Astrocyte of the spinal cord (primary cell): Measurements from ENCODE around the gene CLCN3.
"Not testable (repeated sequence)": the region's sequence is repeated elsewhere in the genome, so short reads cannot be mapped to it uniquely, and the experiment has no call there.

ENCODE experiments used
- DNase-seq: peaks from one replicate; pipeline ENCODE4 v3.0.0; 2011; ENCODE audit warnings: low read depth, low spot score
- H3K4me3 ChIP-seq: 2 replicates; pipeline ENCODE4 v1.5.1; 2011; ENCODE audit warnings: low read depth, mild to moderate bottlenecking, low read length, moderate library complexity
- CTCF ChIP-seq: IDR thresholded peaks from 2 replicates; pipeline ENCODE4 v1.5.1; 2012; ENCODE audit warnings: low read depth, mild to moderate bottlenecking, low read length, inconsistent platforms
- in situ Hi-C: cut with HindIII; loops from 2 replicates; pipeline ENCODE4 v1.10.0; 2017; ENCODE audit warnings: low sequenced_read_pairs

The CLCN3 gene

GRCh38 chr4:169622566-169622965 lies 2.2 kb downstream of the CLCN3 start:
- in situ Hi-C loops: no loop called here
- peak overlapping the region; percentile 94 for H3K4me3 ChIP-seq
- no peak for TF ChIP-seq CTCF
- peak; percentile 3 for DNase-seq

- in situ Hi-C loops, H3K4me3 ChIP-seq, DNase-seq: not testable (repeated sequence)
Observed at GRCh38 chr4:169624012-169624411, 3.6 kb downstream of the CLCN3 start.

- DNase-seq: no peak
- in situ Hi-C loops: no loop called here
- no peak for TF ChIP-seq CTCF
Observed at GRCh38 chr4:169625886-169626285, 5.5 kb downstream of the CLCN3 start.

GRCh38 chr4:169626331-169627282 lies 6.2 kb downstream of the CLCN3 start:
- DNase-seq: no peak
- H3K4me3 ChIP-seq: no peak overlapping the region
- no peak for TF ChIP-seq CTCF
- in situ Hi-C loops: no loop called here

More at GRCh38 chr4:169625886-169626285, 5.5 kb downstream of the CLCN3 start:
- H3K4me3 ChIP-seq: no peak overlapping the region

- no peak for DNase-seq
- in situ Hi-C loops: no loop called here
- no peak for TF ChIP-seq CTCF
- no peak overlapping the region for H3K4me3 ChIP-seq
Observed at GRCh38 chr4:169627307-169627706, 6.9 kb downstream of the CLCN3 start.

- in situ Hi-C loops: no loop called here
- TF ChIP-seq CTCF: no peak
- no peak for DNase-seq
- H3K4me3 ChIP-seq: no peak overlapping the region
Observed at GRCh38 chr4:169628579-169628978, 8.2 kb downstream of the CLCN3 start.

GRCh38 chr4:169630069-169630468 lies 9.7 kb downstream of the CLCN3 start:
- in situ Hi-C loops: no loop called here
- no peak overlapping the region for H3K4me3 ChIP-seq
- DNase-seq: no peak
- TF ChIP-seq CTCF: no peak
